CD14-positive monocyte (primary cell): ENCODE data around the gene LYRM2. TPM values are rescaled to one million over a fixed set of nuclear protein-coding genes. Genes with fewer than 3 reads are reported as not detected.

ENCODE experiments used
- DNase-seq, 3 donors: peaks; one replicate each; pipeline ENCODE4 v3.0.0-alpha.2; 2011 to 2022
- H2AFZ ChIP-seq: 2 replicates; pipeline ENCODE4 v1.6.0; 2012; ENCODE audit warnings: mild to moderate bottlenecking, low read depth, low read length, inconsistent platforms; ENCODE audit not compliant: insufficient read depth, poor library complexity, severe bottlenecking
- H3K27ac ChIP-seq, 2 donors: 1 replicate in 1 of 2; 2 replicates in 1 of 2; pipeline ENCODE4 v1.5.1; 2012 to 2013; ENCODE audit warnings: low read length in 2 of 2, control low read depth in 1 of 2, inconsistent platforms in 1 of 2, low read depth in 1 of 2, mild to moderate bottlenecking in 1 of 2
- H3K27me3 ChIP-seq, 2 donors: one replicate each; pipeline versions ENCODE4 v1.6.0 to v1.6.1; 2011 to 2013; ENCODE audit warnings: low read length in 2 of 2; ENCODE audit not compliant: control insufficient read depth in 2 of 2, insufficient read depth in 2 of 2
- H3K36me3 ChIP-seq, 2 donors: replicated peaks in 1 of 2; 1 replicate in 1 of 2; 2 replicates in 1 of 2; pipeline versions ENCODE4 v1.5.1 to v1.6.1; 2012 to 2013; ENCODE audit warnings: low read length in 2 of 2, control low read depth in 1 of 2, inconsistent platforms in 1 of 2, mild to moderate bottlenecking in 1 of 2; ENCODE audit not compliant: insufficient read depth in 2 of 2, control insufficient read depth in 1 of 2
- H3K4me1 ChIP-seq, 2 donors: 1 replicate in 1 of 2; 2 replicates in 1 of 2; pipeline versions ENCODE4 v1.5.1 to v1.6.1; 2012 to 2013; ENCODE audit warnings: low read length in 2 of 2, control low read depth in 1 of 2, inconsistent platforms in 1 of 2, mild to moderate bottlenecking in 1 of 2, moderate library complexity in 1 of 2; ENCODE audit not compliant: insufficient read depth in 2 of 2, control insufficient read depth in 1 of 2
- H3K4me2 ChIP-seq: replicated peaks from 2 replicates; pipeline ENCODE3; 2012; ENCODE audit warnings: low read length, moderate library complexity, mild to moderate bottlenecking; ENCODE audit not compliant: poor library complexity, severe bottlenecking; ENCODE audit errors: extremely low read depth
- H3K4me3 ChIP-seq, 3 experiments: fragments of 200-600 bp in 1 of 3; sonication (generic) in 1 of 3; replicated peaks in 1 of 3; 1 replicate in 2 of 3; 2 replicates in 1 of 3; pipeline ENCODE4 v1.5.1; 2011 to 2013; ENCODE audit warnings: low read length in 3 of 3, mild to moderate bottlenecking in 3 of 3, control low read depth in 2 of 3, low read depth in 2 of 3, inconsistent platforms in 1 of 3, moderate library complexity in 1 of 3
- H3K79me2 ChIP-seq: 2 replicates; pipeline ENCODE4 v1.6.0; 2012; ENCODE audit warnings: mild to moderate bottlenecking, control low read depth, inconsistent platforms, low read length, moderate library complexity; ENCODE audit not compliant: insufficient read depth
- H3K9ac ChIP-seq: 2 replicates; pipeline ENCODE4 v1.6.0; 2017; ENCODE audit warnings: low read length, mild to moderate bottlenecking; ENCODE audit not compliant: insufficient read depth, poor library complexity, severe bottlenecking
- H3K9me3 ChIP-seq, 2 donors: replicated peaks in 1 of 2; 1 replicate in 1 of 2; 2 replicates in 1 of 2; pipeline versions ENCODE4 v1.5.1 to v1.6.1; 2012 to 2013; ENCODE audit warnings: low read length in 2 of 2, control low read depth in 1 of 2; ENCODE audit not compliant: control insufficient read depth in 1 of 2, insufficient read depth in 1 of 2
- H4K20me1 ChIP-seq: 2 replicates; pipeline ENCODE4 v1.6.0; 2012; ENCODE audit warnings: mild to moderate bottlenecking, low read length, control low read depth, moderate library complexity; ENCODE audit not compliant: insufficient read depth
- H3K27ac Mint-ChIP-seq, 7 donors: one replicate each; pipeline ENCODE4 v1.8.0; 2020; ENCODE audit warnings: mild to moderate bottlenecking in 7 of 7, mixed read lengths in 7 of 7, moderate library complexity in 6 of 7, inconsistent platforms in 2 of 7
- H3K27me3 Mint-ChIP-seq, 3 donors: one replicate each; pipeline ENCODE4 v1.8.0; 2021 to 2022; ENCODE audit warnings: low read depth in 3 of 3, mild to moderate bottlenecking in 3 of 3, mixed read lengths in 3 of 3, moderate library complexity in 3 of 3, inconsistent platforms in 1 of 3
- H3K36me3 Mint-ChIP-seq, 2 donors: one replicate each; pipeline ENCODE4 v1.8.0; 2020; ENCODE audit warnings: mixed read lengths in 2 of 2, inconsistent platforms in 1 of 2, mild to moderate bottlenecking in 1 of 2
- H3K4me1 Mint-ChIP-seq: one replicate; pipeline ENCODE4 v1.8.0; 2020; ENCODE audit warnings: mild to moderate bottlenecking, mixed read lengths
- H3K4me3 Mint-ChIP-seq, 2 donors: one replicate each; pipeline ENCODE4 v1.8.0; 2020; ENCODE audit warnings: mild to moderate bottlenecking in 2 of 2, mixed read lengths in 2 of 2, moderate library complexity in 1 of 2
- H3K9me3 Mint-ChIP-seq, 7 donors: one replicate each; pipeline ENCODE4 v1.8.0; 2020 to 2022; ENCODE audit warnings: mixed read lengths in 7 of 7, mild to moderate bottlenecking in 6 of 7, moderate library complexity in 6 of 7, inconsistent platforms in 2 of 7
- CTCF ChIP-seq: fragments of 200-600 bp; IDR thresholded peaks from one replicate; pipeline ENCODE4 v1.8.0; 2022; ENCODE audit warnings: antibody characterized with exemption, mild to moderate bottlenecking
- WGBS: methylation state at CpG from one replicate; pipeline ENCODE4 v1.1.5; 2013; ENCODE audit warnings: missing lambda C conversion rate; ENCODE audit not compliant: insufficient coverage; 5-methylcytosine and 5-hydroxymethylcytosine counted together
- intact Hi-C, 2 donors: fragments of 100-400 bp; cut with micrococcal nuclease; formaldehyde crosslinking; loops; one replicate each; pipeline versions ENCODE4 v1.15.0 to v1.15.1; 2023
- polyA plus RNA-seq, 3 donors: library from polyadenylated mRNA; depleted of rRNA in 1 of 3; unstranded in 2 of 3; stranded (reverse) in 1 of 3; fragments of 300-500 nt in 2 of 3; fragments of >200 nt in 1 of 3; fragmentation: Illumina TruSeq in 2 of 3; gene quantifications; 1 replicate in 2 of 3; 2 replicates in 1 of 3; pipeline ENCODE4 v1.2.3, GENCODE V29; 2012 to 2021

Gene LYRM2
- polyA plus RNA-seq, 3 donors: 13.2 to 64.0 (median 58.1) TPM

- intact Hi-C loops: no loop called here
- no peak overlapping the region for H3K27ac Mint-ChIP-seq
- WGBS: 100% methylated on average over 2 of the region's 2 CpGs
Measured at GRCh38 chr6:89574910-89575561, 63.5 kb downstream of the LYRM2 start.

More at GRCh38 chr6:89574910-89575561, 63.5 kb downstream of the LYRM2 start:
- no peak for TF ChIP-seq CTCF
- Histone ChIP-seq H3K4me1 (no peaks in the 10 kb centered on the region), H2AFZ (no peak overlapping the region), H3K4me3 (no peak overlapping the region), H4K20me1 (no peaks in the 10 kb centered on the region), H3K4me2 (no peak overlapping the region), H3K27ac (no peak overlapping the region), H3K9me3 (no peaks in the 10 kb centered on the region), H3K9ac (no peak overlapping the region), H3K79me2 (no peaks in the 10 kb centered on the region), H3K36me3 (no peaks in the 10 kb centered on the region), H3K27me3 (no peaks in the 10 kb centered on the region)
- Mint-ChIP-seq H3K4me1 (no peaks in the 10 kb centered on the region), H3K36me3 (peaks cover 0 to 3% of the 10 kb centered on the region in 2 donors), H3K4me3 (no peak overlapping the region), H3K27me3 (peaks cover 0 to 2% (median 0%) of the 10 kb centered on the region in 3 donors), H3K9me3 (peaks cover 0 to 4% (median 0%) of the 10 kb centered on the region in 7 donors)
- no peak for DNase-seq
